H1 (cell line): ENCODE results near the gene PRICKLE2. TPM values are rescaled to one million over a fixed set of nuclear protein-coding genes. Genes with fewer than 3 reads are reported as not detected.

Source experiments
- CTCF ChIA-PET: fragments of 300-600 bp; sonication (Branson Sonifier 250); formaldehyde crosslinking; loops from one replicate; lab custom pipeline; 2021; ENCODE audit not compliant: partially characterized antibody; lab: Charles Lee
- POLR2A ChIA-PET: fragments of 300-600 bp; sonication (Branson Sonifier 250); formaldehyde crosslinking; loops from one replicate; lab custom pipeline; 2021; ENCODE audit warnings: inconsistent platforms; ENCODE audit not compliant: partially characterized antibody; lab: Charles Lee
- DNase-seq, 2 experiments: peaks; one replicate each; pipeline versions ENCODE4 v3.0.0 to v3.0.0-alpha.2; 2010 to 2022; ENCODE audit warnings: low spot score in 2 of 2, low read depth in 1 of 2, mixed read lengths in 1 of 2
- FAIRE-seq: peaks from 2 replicates; lab custom pipeline; 2011; peaks lifted over from hg19 to GRCh38; lab: Jason Lieb, UNC
- H2AFZ ChIP-seq: 2 replicates; pipeline ENCODE4 v1.8.1; 2012; ENCODE audit warnings: low read length, inconsistent platforms
- H2AK5ac ChIP-seq: 2 replicates; pipeline ENCODE4 v1.6.1; 2013; ENCODE audit warnings: low read depth, low read length
- H2BK120ac ChIP-seq: replicated peaks from 2 replicates; pipeline ENCODE3; 2013; ENCODE audit warnings: low read depth, low read length, inconsistent platforms
- H2BK12ac ChIP-seq: 2 replicates; pipeline ENCODE4 v1.6.1; 2013; ENCODE audit warnings: low read depth, low read length
- H2BK15ac ChIP-seq: 2 replicates; pipeline ENCODE4 v1.6.1; 2013; ENCODE audit warnings: low read length
- H2BK20ac ChIP-seq: 2 replicates; pipeline ENCODE4 v1.6.1; 2013; ENCODE audit warnings: low read length
- H2BK5ac ChIP-seq: 2 replicates; pipeline ENCODE4 v1.6.1; 2013; ENCODE audit warnings: low read depth, low read length
- H3K14ac ChIP-seq: 2 replicates; pipeline ENCODE4 v1.6.1; 2013; ENCODE audit warnings: inconsistent platforms; ENCODE audit not compliant: insufficient read length
- H3K18ac ChIP-seq: 2 replicates; pipeline ENCODE4 v1.6.1; 2013; ENCODE audit warnings: low read length; ENCODE audit errors: extremely low read depth
- H3K23ac ChIP-seq: 2 replicates; pipeline ENCODE4 v1.6.1; 2013; ENCODE audit warnings: inconsistent platforms; ENCODE audit not compliant: insufficient read length
- H3K23me2 ChIP-seq: 2 replicates; pipeline ENCODE4 v1.6.1; 2013; ENCODE audit warnings: low read depth, low read length
- H3K27ac ChIP-seq: 2 replicates; pipeline ENCODE4 v1.6.1; 2011; ENCODE audit warnings: low read depth, low read length, inconsistent platforms
- H3K27me3 ChIP-seq, 4 experiments: replicated peaks in 1 of 4; 1 replicate in 1 of 4; 2 replicates in 3 of 4; pipeline versions ENCODE4 v1.6.1 to v1.8.1; 2011 to 2013; ENCODE audit warnings: low read length in 3 of 4, mild to moderate bottlenecking in 3 of 4, inconsistent platforms in 2 of 4, mixed read lengths in 2 of 4, moderate library complexity in 1 of 4; ENCODE audit not compliant: control insufficient read depth in 3 of 4, insufficient read depth in 3 of 4; ENCODE audit errors: extremely low read depth in 1 of 4
- H3K36me3 ChIP-seq, 4 experiments: 2 replicates each; pipeline versions ENCODE4 v1.6.1 to v1.8.1; 2011 to 2013; ENCODE audit warnings: mild to moderate bottlenecking in 4 of 4, low read length in 3 of 4, moderate library complexity in 2 of 4, control low read depth in 1 of 4, inconsistent platforms in 1 of 4; ENCODE audit not compliant: insufficient read depth in 4 of 4, control insufficient read depth in 2 of 4
- H3K4ac ChIP-seq: replicated peaks from 2 replicates; pipeline ENCODE3; 2013; ENCODE audit warnings: low read length, low read depth, mixed read lengths, inconsistent platforms; ENCODE audit not compliant: insufficient read length
- H3K4me1 ChIP-seq, 4 experiments: replicated peaks in 1 of 4; 1 replicate in 1 of 4; 2 replicates in 3 of 4; pipeline versions ENCODE4 v1.6.1 to v1.8.1; 2011 to 2013; ENCODE audit warnings: low read length in 3 of 4, inconsistent platforms in 2 of 4, mixed read lengths in 1 of 4; ENCODE audit not compliant: insufficient read depth in 4 of 4, control insufficient read depth in 3 of 4
- H3K4me2 ChIP-seq, 2 experiments: 2 replicates each; pipeline versions ENCODE4 v1.6.1 to v1.8.1; 2011 to 2013; ENCODE audit warnings: low read depth in 2 of 2, low read length in 2 of 2, control low read depth in 1 of 2, inconsistent platforms in 1 of 2, mild to moderate bottlenecking in 1 of 2; ENCODE audit not compliant: insufficient read depth in 1 of 2
- H3K4me3 ChIP-seq, 4 experiments: fragments of 200-600, 300-600 bp in 1 of 4; sonication (generic), shearing (Covaris generic), sonication (Bioruptor Twin) in 1 of 4; 2 replicates each; pipeline versions ENCODE4 v1.5.1 to v1.8.1; 2011 to 2016; ENCODE audit warnings: low read length in 4 of 4, low read depth in 3 of 4, control low read depth in 2 of 4, inconsistent platforms in 2 of 4, mild to moderate bottlenecking in 2 of 4, mixed read lengths in 1 of 4, moderate library complexity in 1 of 4; ENCODE audit not compliant: insufficient read depth in 2 of 4; ENCODE audit errors: extremely low read depth in 1 of 4
- H3K56ac ChIP-seq: replicated peaks from 2 replicates; pipeline ENCODE3; 2013; ENCODE audit warnings: low read depth, mild to moderate bottlenecking, mixed read lengths, low read length, inconsistent platforms; ENCODE audit not compliant: insufficient read length
- H3K79me1 ChIP-seq: 2 replicates; pipeline ENCODE4 v1.6.1; 2013; ENCODE audit warnings: low read depth, low read length, control low read depth
- H3K79me2 ChIP-seq, 2 experiments: 2 replicates each; pipeline versions ENCODE4 v1.6.1 to v1.8.1; 2012 to 2013; ENCODE audit warnings: low read length in 2 of 2, mild to moderate bottlenecking in 2 of 2, inconsistent platforms in 1 of 2; ENCODE audit not compliant: insufficient read depth in 2 of 2, control insufficient read depth in 1 of 2
- H3K9ac ChIP-seq, 4 experiments: replicated peaks in 1 of 4; 1 replicate in 1 of 4; 2 replicates in 3 of 4; pipeline versions ENCODE4 v1.6.1 to v1.8.1; 2011 to 2013; ENCODE audit warnings: low read depth in 3 of 4, low read length in 3 of 4, control low read depth in 2 of 4, mild to moderate bottlenecking in 2 of 4, moderate library complexity in 2 of 4, inconsistent platforms in 1 of 4; ENCODE audit errors: extremely low read depth in 1 of 4
- H3K9me3 ChIP-seq, 2 experiments: 2 replicates each; pipeline versions ENCODE4 v1.6.1 to v1.8.1; 2012 to 2013; ENCODE audit warnings: mild to moderate bottlenecking in 2 of 2, moderate library complexity in 2 of 2, control low read depth in 1 of 2, inconsistent platforms in 1 of 2, low read depth in 1 of 2, low read length in 1 of 2, mixed read lengths in 1 of 2; ENCODE audit not compliant: insufficient read depth in 2 of 2
- H4K20me1 ChIP-seq, 2 experiments: replicated peaks in 1 of 2; 2 replicates each; pipeline versions ENCODE3 to v1.8.1; 2011 to 2013; ENCODE audit warnings: inconsistent platforms in 2 of 2, low read length in 2 of 2, mild to moderate bottlenecking in 1 of 2; ENCODE audit not compliant: insufficient read depth in 2 of 2, control insufficient read depth in 1 of 2
- H4K5ac ChIP-seq: 2 replicates; pipeline ENCODE4 v1.6.1; 2013; ENCODE audit warnings: low read length, low read depth, mixed read lengths, inconsistent platforms; ENCODE audit not compliant: insufficient read length
- H4K8ac ChIP-seq: 2 replicates; pipeline ENCODE4 v1.8.0; 2013; ENCODE audit warnings: mild to moderate bottlenecking, moderate library complexity, low read length, inconsistent platforms; ENCODE audit not compliant: insufficient read depth; ENCODE audit errors: extremely low read depth
- H4K91ac ChIP-seq: replicated peaks from 2 replicates; pipeline ENCODE3; 2013; ENCODE audit warnings: low read length, mixed read lengths, inconsistent platforms; ENCODE audit not compliant: insufficient read length
- BCL11A ChIP-seq, 2 experiments: IDR thresholded peaks; one replicate each; pipeline ENCODE4 v1.6.1; 2011; ENCODE audit warnings: low read depth in 2 of 2, low read length in 2 of 2, mild to moderate bottlenecking in 2 of 2
- CBX5 ChIP-seq: fragments of 300-800, 300-1000 bp; sonication (generic); IDR thresholded peaks from 2 replicates; pipeline ENCODE4 v1.7.1; 2016; ENCODE audit warnings: antibody characterized with exemption, low read length, low read depth
- CREB1 ChIP-seq: IDR thresholded peaks from 2 replicates; pipeline ENCODE4 v1.6.1; 2012; ENCODE audit warnings: inconsistent platforms
- JUND ChIP-seq: IDR thresholded peaks from 2 replicates; pipeline ENCODE4 v1.6.1; 2011; ENCODE audit warnings: mild to moderate bottlenecking, improper control_type of control experiment, low read length
- POLR2A ChIP-seq, 2 experiments: IDR thresholded peaks; 1 replicate in 1 of 2; 2 replicates in 1 of 2; pipeline ENCODE4 v1.6.1; 2011; ENCODE audit warnings: low read depth in 2 of 2, low read length in 2 of 2, mild to moderate bottlenecking in 2 of 2; ENCODE audit errors: control extremely low read depth in 1 of 2
- TAF1 ChIP-seq: IDR thresholded peaks from 2 replicates; pipeline ENCODE4 v1.6.1; 2011; ENCODE audit warnings: mild to moderate bottlenecking, low read depth, low read length
- ZNF274 ChIP-seq: IDR thresholded peaks from 2 replicates; pipeline ENCODE4 v1.7.0; 2012; ENCODE audit warnings: low read length, borderline replicate concordance; ENCODE audit errors: extremely low read depth
- WGBS, 2 experiments: shearing (Covaris generic) in 1 of 2; methylation state at CpG; one replicate each; pipeline versions ENCODE4 v1.1.6 to v1.1.7; 2013 to 2015; ENCODE audit warnings: low lambda C conversion rate in 2 of 2, mixed read lengths in 2 of 2, inconsistent platforms in 1 of 2, low coverage in 1 of 2, missing lambda C conversion rate in 1 of 2; ENCODE audit not compliant: insufficient replicate concordance in 2 of 2, insufficient coverage in 1 of 2, insufficient read length in 1 of 2; ENCODE audit errors: extremely low coverage in 1 of 2, missing lambda C conversion rate in 1 of 2; 5-methylcytosine and 5-hydroxymethylcytosine counted together
- polyA plus RNA-seq, 7 experiments: library from polyadenylated mRNA; depleted of rRNA in 3 of 7; stranded (reverse) in 5 of 7; unstranded in 2 of 7; fragments of >200 nt in 5 of 7; fragments of 200-250 nt in 2 of 7; gene quantifications; 1 replicate in 5 of 7; 2 replicates in 1 of 7; 4 replicates in 1 of 7; pipeline versions ENCODE4 v1.2.1 to v1.2.3, GENCODE V29; 2011 to 2013; ENCODE audit warnings: missing spikeins in 2 of 7, mixed read lengths in 2 of 7
- total RNA-seq: library from RNA; stranded (reverse); fragmentation: NEBNext Ultra II Directional; extraction: Animal tissue kit (Norgen Biotek cat#: 25700); gene quantifications from 2 replicates; pipeline ENCODE4 v1.2.1, GENCODE V29; 2021

The PRICKLE2 gene
- total and polyA plus RNA-seq, 2 of the 8 experiments (the other 6 are each of a cell fraction or from before 2014, with no cell fraction given) = 2.9 to 8.0 TPM

- Histone ChIP-seq H3K56ac (no peak overlapping the region), H4K91ac (no peak overlapping the region), H3K36me3 (no peaks in the 10 kb centered on the region; a peak in 1 of 8 replicates), H3K18ac (no peak overlapping the region), H2AK5ac (no peak overlapping the region), H2AFZ (no peak overlapping the region), H4K5ac (no peak overlapping the region), H4K8ac (no peak overlapping the region), H3K27me3 (no peaks in the 10 kb centered on the region), H3K4ac (no peak overlapping the region), H3K23ac (no peak overlapping the region), H3K4me2 (no peak overlapping the region), H2BK15ac (no peak overlapping the region), H2BK5ac (no peak overlapping the region), H2BK20ac (no peak overlapping the region), H3K79me2 (no peaks in the 10 kb centered on the region), H2BK12ac (no peak overlapping the region), H3K23me2 (no peaks in the 10 kb centered on the region), H3K9me3 (no peaks in the 10 kb centered on the region), H2BK120ac (no peak overlapping the region), H3K4me1 (peaks cover 0 to 8% (median 5%) of the 10 kb centered on the region in 4 experiments; a peak in 3 of 7 replicates), H3K14ac (no peak overlapping the region), H3K4me3 (no peak overlapping the region), H3K79me1 (no peaks in the 10 kb centered on the region), H3K27ac (no peak overlapping the region), H3K9ac (no peak overlapping the region), H4K20me1 (no peaks in the 10 kb centered on the region)
- ChIA-PET CTCF (interaction anchor here (1.0 to 1.3 kb wide), 3 partner anchors 9 to 404 kb away, joined by 3 read pairs; no protein-coding TSS in a partner anchor), POLR2A (no interaction called here)
- FAIRE-seq = no peak
- TF ChIP-seq CBX5 (no peak), CREB1 (no peak), BCL11A (IDR thresholded peaks at IDR 0.05; ENCODE audit: low read depth in 2 of 2, low read length in 2 of 2) (no peak), TAF1 (no peak), ZNF274 (no peak), POLR2A (IDR thresholded peaks at IDR 0.05; ENCODE audit: control extremely low read depth in 1 of 2, low read depth in 2 of 2, low read length in 2 of 2) (no peak), JUND (no peak)
- WGBS, 2 experiments = 93% methylated on average over 5 of the region's 5 CpGs; no CpG with 5 or more reads in 1 of the 2 experiments
- DNase-seq = no peak
Observed at GRCh38 chr3:64079369-64080150, 145.7 kb downstream of the PRICKLE2 start.
